ENCODE data around the gene GEMIN7.

Gene GEMIN7

GRCh38 chr19:45071969-45072790, 6.9 kb upstream of the GEMIN7 start:
- no peak for DNase-seq (ENCODE audit: low read depth)
- H3K4me3 ChIP-seq (ENCODE audit: low read depth, low read length) = no peak overlapping the region
- TF ChIP-seq MYC (IDR thresholded peaks at IDR 0.05; ENCODE audit: low read depth, low read length) (no peak), POLR2A (IDR thresholded peaks at IDR 0.05; ENCODE audit: extremely low read depth, insufficient read length) (no peak), MAX (IDR thresholded peaks at IDR 0.05; ENCODE audit: low read depth, low read length) (no peak)
- TF ChIP-seq, protein P1, sequence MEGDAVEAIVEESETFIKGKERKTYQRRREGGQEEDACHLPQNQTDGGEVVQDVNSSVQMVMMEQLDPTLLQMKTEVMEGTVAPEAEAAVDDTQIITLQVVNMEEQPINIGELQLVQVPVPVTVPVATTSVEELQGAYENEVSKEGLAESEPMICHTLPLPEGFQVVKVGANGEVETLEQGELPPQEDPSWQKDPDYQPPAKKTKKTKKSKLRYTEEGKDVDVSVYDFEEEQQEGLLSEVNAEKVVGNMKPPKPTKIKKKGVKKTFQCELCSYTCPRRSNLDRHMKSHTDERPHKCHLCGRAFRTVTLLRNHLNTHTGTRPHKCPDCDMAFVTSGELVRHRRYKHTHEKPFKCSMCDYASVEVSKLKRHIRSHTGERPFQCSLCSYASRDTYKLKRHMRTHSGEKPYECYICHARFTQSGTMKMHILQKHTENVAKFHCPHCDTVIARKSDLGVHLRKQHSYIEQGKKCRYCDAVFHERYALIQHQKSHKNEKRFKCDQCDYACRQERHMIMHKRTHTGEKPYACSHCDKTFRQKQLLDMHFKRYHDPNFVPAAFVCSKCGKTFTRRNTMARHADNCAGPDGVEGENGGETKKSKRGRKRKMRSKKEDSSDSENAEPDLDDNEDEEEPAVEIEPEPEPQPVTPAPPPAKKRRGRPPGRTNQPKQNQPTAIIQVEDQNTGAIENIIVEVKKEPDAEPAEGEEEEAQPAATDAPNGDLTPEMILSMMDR (IDR thresholded peaks at IDR 0.05; ENCODE audit: low read depth, low read length) = no peak

- no peak for DNase-seq (ENCODE audit: low read depth)
- peak overlapping the region; percentile 48 for H3K4me3 ChIP-seq (ENCODE audit: low read depth, low read length)
- no peak for TF ChIP-seq MYC (IDR thresholded peaks at IDR 0.05; ENCODE audit: low read depth, low read length)
Observed at GRCh38 chr19:45074744-45075300, 4.2 kb upstream of the GEMIN7 start.

- peak; percentile 92 for DNase-seq (ENCODE audit: low read depth)
- H3K4me3 ChIP-seq (ENCODE audit: low read depth, low read length) = peak overlapping the region; percentile 68
- TF ChIP-seq POLR2A (IDR thresholded peaks at IDR 0.05; ENCODE audit: extremely low read depth, insufficient read length) (peak; percentile 26), MAX (IDR thresholded peaks at IDR 0.05; ENCODE audit: low read depth, low read length) (no peak)
Observed at GRCh38 chr19:45075301-45076028, 3.6 kb upstream of the GEMIN7 start.

DNA sequence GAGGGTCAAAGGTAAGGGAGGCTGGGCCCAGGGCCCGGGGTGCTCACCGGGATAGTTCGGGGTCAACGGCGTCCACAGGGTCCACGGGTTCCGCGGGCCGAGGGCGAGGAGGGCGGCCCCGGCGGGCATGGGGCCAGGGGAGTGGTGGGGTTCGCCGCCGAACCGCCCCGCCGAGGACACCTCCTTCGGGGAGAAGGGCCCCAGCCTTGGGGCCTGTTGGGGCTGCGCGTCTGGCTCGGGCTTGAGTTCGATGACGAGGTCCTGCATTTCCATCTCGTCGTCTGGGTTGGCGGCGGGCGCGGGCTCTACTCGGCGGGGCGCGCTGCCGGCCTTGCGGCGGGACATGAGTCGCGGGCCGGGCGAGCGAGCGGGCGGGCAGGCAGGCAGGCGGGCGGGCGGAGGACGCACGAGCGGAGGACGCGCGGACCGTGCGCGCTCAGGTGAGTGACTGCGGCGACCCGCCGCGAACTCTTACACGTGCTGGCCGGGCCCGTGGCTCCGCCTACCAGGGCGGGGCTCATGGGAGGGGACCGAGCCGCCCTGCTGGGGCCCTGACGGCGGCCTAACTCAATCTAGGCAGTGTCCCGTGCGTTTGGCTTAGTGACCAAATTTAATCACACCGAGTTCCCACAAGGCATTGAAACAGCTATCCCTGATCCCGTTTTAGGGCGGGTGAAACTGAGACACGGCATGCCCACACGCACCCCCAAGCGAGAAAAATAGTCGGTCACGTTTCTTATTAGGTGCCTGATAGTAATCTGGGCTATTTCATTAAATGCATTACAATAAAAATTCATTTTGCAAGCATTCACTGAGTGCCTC, 2.8 kb upstream of the GEMIN7 start, which contains the start of gene ZNF296:
Gene ZNF296, minus strand, starts transcription at position 450 of the 822 bp plus-strand sequence. Its CDS starts 105 bp downstream, at position 345.
- DNase-seq (ENCODE audit: low read depth) = peak; percentile 84
- TF ChIP-seq MAX (IDR thresholded peaks at IDR 0.05; ENCODE audit: low read depth, low read length) (peak; percentile 84), POLR2A (IDR thresholded peaks at IDR 0.05; ENCODE audit: extremely low read depth, insufficient read length) (peak; percentile 48), MYC (IDR thresholded peaks at IDR 0.05; ENCODE audit: low read depth, low read length) (peak; percentile 89)
- TF ChIP-seq, protein P1 (IDR thresholded peaks at IDR 0.05; ENCODE audit: low read depth, low read length) = no peak
- H3K4me3 ChIP-seq (ENCODE audit: low read depth, low read length) = peak within 1 kb of the TSS; percentile 68

DNA sequence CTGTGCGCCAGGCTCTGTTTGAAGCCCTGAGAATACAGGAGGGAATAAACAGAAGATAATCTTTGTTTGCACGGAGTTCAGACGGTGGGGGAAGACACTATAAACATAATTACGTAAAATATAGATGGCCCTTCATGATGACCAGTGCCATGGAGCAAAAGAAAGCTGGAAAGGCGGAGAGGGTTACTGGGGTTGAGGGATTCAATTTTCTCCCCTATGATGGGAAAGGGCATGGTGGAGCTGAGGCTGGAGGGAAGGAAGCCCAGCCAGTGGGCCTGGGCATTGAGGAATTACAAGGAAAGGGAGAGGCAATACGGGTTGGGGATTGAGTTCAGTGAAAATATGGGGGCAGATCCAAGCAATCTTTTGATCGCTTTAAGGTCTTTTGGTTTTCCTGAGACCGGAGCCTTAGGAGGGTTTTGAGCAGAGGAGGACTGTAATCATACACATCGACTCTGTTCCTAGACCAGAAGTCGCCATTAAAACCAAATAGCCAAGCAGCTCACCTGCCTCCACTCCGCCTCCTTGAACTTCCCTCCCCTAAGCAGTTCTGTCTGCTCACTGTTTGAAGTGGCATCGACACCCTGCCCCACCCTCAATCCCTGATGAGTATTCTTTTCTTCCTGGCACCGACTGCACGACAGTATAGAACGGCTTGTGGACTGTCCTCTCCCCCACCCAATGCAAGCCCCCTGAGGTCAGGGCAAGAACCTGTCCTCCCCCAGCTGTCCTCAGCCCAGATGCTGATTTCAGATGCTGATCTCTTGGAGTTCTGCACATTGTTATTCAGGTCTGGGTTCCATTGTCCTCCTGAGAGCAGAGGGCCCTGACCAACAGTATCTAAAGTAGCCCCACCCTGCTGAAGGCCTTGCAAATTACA, 2.0 kb upstream of the GEMIN7 start:
- TF ChIP-seq POLR2A (IDR thresholded peaks at IDR 0.05; ENCODE audit: extremely low read depth, insufficient read length) (no peak), MAX (IDR thresholded peaks at IDR 0.05; ENCODE audit: low read depth, low read length) (no peak), MYC (IDR thresholded peaks at IDR 0.05; ENCODE audit: low read depth, low read length) (no peak)
- TF ChIP-seq, protein P1 (IDR thresholded peaks at IDR 0.05; ENCODE audit: low read depth, low read length) = no peak
- peak overlapping the region; percentile 62 for H3K4me3 ChIP-seq (ENCODE audit: low read depth, low read length)

More for the DNA sequence above, 2.0 kb upstream of the GEMIN7 start:
- no peak for DNase-seq (ENCODE audit: low read depth)

Measured in NB4 (cell line).